Measurements from ENCODE around the gene CPE.

GRCh38 chr4:165386328-165386727, 7.5 kb downstream of the CPE start:
- TF ChIP-seq CTCF (IDR thresholded peaks at IDR 0.05; ENCODE audit: low read length) (no peak), EZH2phosphoT487 (IDR thresholded peaks at IDR 0.05; ENCODE audit: low read length) (no peak)
